ENCODE results near the gene KIR2DL3.
"Not testable (repeated sequence)": the region's sequence is repeated elsewhere in the genome, so short reads cannot be mapped to it uniquely, and the experiment has no call there.

DNA sequence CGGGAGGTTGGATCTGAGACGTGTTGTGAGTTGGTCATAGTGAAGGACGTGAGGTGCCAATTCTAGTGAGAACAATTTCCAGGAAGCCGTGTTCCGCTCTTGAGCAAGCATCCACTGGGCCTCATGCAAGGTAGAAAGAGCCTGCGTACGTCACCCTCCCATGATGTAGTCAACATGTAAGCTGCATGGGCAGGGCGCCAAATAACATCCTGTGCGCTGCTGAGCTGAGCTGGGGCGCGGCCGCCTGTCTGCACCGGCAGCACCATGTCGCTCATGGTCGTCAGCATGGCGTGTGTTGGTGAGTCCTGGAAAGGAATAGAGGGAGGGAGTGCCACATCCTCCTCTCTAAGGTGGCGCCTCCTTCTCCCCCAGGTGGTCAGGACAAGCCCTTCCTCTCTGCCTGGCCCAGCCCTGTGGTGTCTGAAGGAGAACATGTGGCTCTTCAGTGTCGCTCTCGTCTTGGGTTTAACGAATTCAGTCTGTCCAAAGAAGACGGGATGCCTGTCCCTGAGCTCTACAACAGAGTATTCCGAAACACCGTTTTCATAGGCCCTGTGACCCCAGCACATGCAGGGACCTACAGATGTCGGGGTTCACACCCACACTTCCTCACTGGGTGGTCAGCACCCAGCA lies 47.9 kb downstream of the KIR2DL3 start:
- TF ChIP-seq, protein P1, sequence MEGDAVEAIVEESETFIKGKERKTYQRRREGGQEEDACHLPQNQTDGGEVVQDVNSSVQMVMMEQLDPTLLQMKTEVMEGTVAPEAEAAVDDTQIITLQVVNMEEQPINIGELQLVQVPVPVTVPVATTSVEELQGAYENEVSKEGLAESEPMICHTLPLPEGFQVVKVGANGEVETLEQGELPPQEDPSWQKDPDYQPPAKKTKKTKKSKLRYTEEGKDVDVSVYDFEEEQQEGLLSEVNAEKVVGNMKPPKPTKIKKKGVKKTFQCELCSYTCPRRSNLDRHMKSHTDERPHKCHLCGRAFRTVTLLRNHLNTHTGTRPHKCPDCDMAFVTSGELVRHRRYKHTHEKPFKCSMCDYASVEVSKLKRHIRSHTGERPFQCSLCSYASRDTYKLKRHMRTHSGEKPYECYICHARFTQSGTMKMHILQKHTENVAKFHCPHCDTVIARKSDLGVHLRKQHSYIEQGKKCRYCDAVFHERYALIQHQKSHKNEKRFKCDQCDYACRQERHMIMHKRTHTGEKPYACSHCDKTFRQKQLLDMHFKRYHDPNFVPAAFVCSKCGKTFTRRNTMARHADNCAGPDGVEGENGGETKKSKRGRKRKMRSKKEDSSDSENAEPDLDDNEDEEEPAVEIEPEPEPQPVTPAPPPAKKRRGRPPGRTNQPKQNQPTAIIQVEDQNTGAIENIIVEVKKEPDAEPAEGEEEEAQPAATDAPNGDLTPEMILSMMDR (IDR thresholded peaks at IDR 0.05; ENCODE audit: low read depth, low read length, missing input control) = not testable (repeated sequence)
- not testable (repeated sequence) for TF ChIP-seq RAD21 (IDR thresholded peaks at IDR 0.05); JUND (IDR thresholded peaks at IDR 0.05); EGR1 (IDR thresholded peaks at IDR 0.05; ENCODE audit: low read depth in 2 of 2); FOXA2 (IDR thresholded peaks at IDR 0.05)
- TF ChIP-seq, protein P2, sequence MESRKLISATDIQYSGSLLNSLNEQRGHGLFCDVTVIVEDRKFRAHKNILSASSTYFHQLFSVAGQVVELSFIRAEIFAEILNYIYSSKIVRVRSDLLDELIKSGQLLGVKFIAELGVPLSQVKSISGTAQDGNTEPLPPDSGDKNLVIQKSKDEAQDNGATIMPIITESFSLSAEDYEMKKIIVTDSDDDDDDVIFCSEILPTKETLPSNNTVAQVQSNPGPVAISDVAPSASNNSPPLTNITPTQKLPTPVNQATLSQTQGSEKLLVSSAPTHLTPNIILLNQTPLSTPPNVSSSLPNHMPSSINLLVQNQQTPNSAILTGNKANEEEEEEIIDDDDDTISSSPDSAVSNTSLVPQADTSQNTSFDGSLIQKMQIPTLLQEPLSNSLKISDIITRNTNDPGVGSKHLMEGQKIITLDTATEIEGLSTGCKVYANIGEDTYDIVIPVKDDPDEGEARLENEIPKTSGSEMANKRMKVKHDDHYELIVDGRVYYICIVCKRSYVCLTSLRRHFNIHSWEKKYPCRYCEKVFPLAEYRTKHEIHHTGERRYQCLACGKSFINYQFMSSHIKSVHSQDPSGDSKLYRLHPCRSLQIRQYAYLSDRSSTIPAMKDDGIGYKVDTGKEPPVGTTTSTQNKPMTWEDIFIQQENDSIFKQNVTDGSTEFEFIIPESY (IDR thresholded peaks at IDR 0.05) = not testable (repeated sequence)
- TF ChIP-seq, protein P3, sequence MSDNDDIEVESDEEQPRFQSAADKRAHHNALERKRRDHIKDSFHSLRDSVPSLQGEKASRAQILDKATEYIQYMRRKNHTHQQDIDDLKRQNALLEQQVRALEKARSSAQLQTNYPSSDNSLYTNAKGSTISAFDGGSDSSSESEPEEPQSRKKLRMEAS (IDR thresholded peaks at IDR 0.05) = not testable (repeated sequence)
- TF ChIP-seq, protein P4, sequence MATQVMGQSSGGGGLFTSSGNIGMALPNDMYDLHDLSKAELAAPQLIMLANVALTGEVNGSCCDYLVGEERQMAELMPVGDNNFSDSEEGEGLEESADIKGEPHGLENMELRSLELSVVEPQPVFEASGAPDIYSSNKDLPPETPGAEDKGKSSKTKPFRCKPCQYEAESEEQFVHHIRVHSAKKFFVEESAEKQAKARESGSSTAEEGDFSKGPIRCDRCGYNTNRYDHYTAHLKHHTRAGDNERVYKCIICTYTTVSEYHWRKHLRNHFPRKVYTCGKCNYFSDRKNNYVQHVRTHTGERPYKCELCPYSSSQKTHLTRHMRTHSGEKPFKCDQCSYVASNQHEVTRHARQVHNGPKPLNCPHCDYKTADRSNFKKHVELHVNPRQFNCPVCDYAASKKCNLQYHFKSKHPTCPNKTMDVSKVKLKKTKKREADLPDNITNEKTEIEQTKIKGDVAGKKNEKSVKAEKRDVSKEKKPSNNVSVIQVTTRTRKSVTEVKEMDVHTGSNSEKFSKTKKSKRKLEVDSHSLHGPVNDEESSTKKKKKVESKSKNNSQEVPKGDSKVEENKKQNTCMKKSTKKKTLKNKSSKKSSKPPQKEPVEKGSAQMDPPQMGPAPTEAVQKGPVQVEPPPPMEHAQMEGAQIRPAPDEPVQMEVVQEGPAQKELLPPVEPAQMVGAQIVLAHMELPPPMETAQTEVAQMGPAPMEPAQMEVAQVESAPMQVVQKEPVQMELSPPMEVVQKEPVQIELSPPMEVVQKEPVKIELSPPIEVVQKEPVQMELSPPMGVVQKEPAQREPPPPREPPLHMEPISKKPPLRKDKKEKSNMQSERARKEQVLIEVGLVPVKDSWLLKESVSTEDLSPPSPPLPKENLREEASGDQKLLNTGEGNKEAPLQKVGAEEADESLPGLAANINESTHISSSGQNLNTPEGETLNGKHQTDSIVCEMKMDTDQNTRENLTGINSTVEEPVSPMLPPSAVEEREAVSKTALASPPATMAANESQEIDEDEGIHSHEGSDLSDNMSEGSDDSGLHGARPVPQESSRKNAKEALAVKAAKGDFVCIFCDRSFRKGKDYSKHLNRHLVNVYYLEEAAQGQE (IDR thresholded peaks at IDR 0.05) = not testable (repeated sequence)

Data from liver (tissue), 3 donors.